GM23338 (cell line): ENCODE measurements around the gene SERPINB6. TPM values are rescaled to one million over a fixed set of nuclear protein-coding genes. Genes with fewer than 3 reads are reported as not detected.

Source experiments
- ATAC-seq: fragments of 200-7000 bp; cut with Tn5 transposase; 3 replicates; pipeline ENCODE4 v1.9.1; 2020
- DNase-seq: peaks from one replicate; pipeline ENCODE4 v3.0.0-alpha.2; 2015; ENCODE audit warnings: low spot score
- H2AFZ ChIP-seq: fragments of 200-600 bp; sonication (generic); 2 replicates; pipeline ENCODE4 v1.8.0; 2016; ENCODE audit warnings: antibody characterized with exemption, mild to moderate bottlenecking, moderate library complexity
- H3F3A ChIP-seq: fragments of 200-600 bp; sonication (generic); replicated peaks from 2 replicates; pipeline ENCODE4 v1.8.0; 2017; ENCODE audit warnings: antibody characterized with exemption, mixed run types, low read depth
- H3K27ac ChIP-seq: fragments of 200-600 bp; sonication (generic); 2 replicates; pipeline ENCODE4 v1.6.1; 2016; ENCODE audit warnings: low read depth
- H3K27me3 ChIP-seq: fragments of 200-600 bp; sonication (generic); 2 replicates; pipeline ENCODE4 v1.8.0; 2016; ENCODE audit warnings: mild to moderate bottlenecking, mixed run types, moderate library complexity; ENCODE audit not compliant: insufficient read depth
- H3K36me3 ChIP-seq: fragments of 200-600 bp; sonication (generic); 2 replicates; pipeline ENCODE4 v1.8.0; 2016; ENCODE audit warnings: mild to moderate bottlenecking; ENCODE audit not compliant: insufficient read depth
- H3K4me1 ChIP-seq: fragments of 200-600 bp; sonication (generic); 2 replicates; pipeline ENCODE4 v1.8.0; 2016; ENCODE audit warnings: mild to moderate bottlenecking, moderate library complexity; ENCODE audit not compliant: insufficient read depth
- H3K4me2 ChIP-seq: fragments of 200-600 bp; sonication (generic); 2 replicates; pipeline ENCODE4 v1.7.1; 2017; ENCODE audit warnings: mixed run types
- H3K4me3 ChIP-seq: fragments of 200-600 bp; sonication (generic); 2 replicates; pipeline ENCODE4 v1.6.1; 2016; ENCODE audit warnings: mixed run types
- H3K79me2 ChIP-seq: fragments of 200-600 bp; sonication (generic); replicated peaks from 2 replicates; pipeline ENCODE4 v1.8.0; 2017; ENCODE audit warnings: mild to moderate bottlenecking; ENCODE audit not compliant: insufficient read depth
- H3K9me2 ChIP-seq: fragments of 200-600 bp; sonication (generic); 2 replicates; pipeline ENCODE4 v1.8.0; 2017; ENCODE audit not compliant: insufficient read depth
- H4K20me1 ChIP-seq: fragments of 200-600 bp; sonication (generic); replicated peaks from 2 replicates; pipeline ENCODE4 v1.8.0; 2017; ENCODE audit warnings: mild to moderate bottlenecking; ENCODE audit not compliant: insufficient read depth
- H3K27ac Mint-ChIP-seq: 2 replicates; pipeline ENCODE4 v1.8.0; 2020; ENCODE audit warnings: inconsistent platforms, mild to moderate bottlenecking, moderate library complexity, mixed read lengths
- H3K27me3 Mint-ChIP-seq: 3 replicates; pipeline ENCODE4 v1.8.0; 2022; ENCODE audit warnings: low read depth, mild to moderate bottlenecking, moderate library complexity, mixed read lengths, inconsistent platforms; ENCODE audit not compliant: insufficient read depth, poor library complexity
- H3K36me3 Mint-ChIP-seq: 3 replicates; pipeline ENCODE4 v1.8.0; 2021; ENCODE audit warnings: low read depth, mild to moderate bottlenecking, inconsistent platforms, moderate library complexity, mixed read lengths
- H3K4me1 Mint-ChIP-seq: 3 replicates; pipeline ENCODE4 v1.8.0; 2020; ENCODE audit warnings: mild to moderate bottlenecking, inconsistent platforms, mixed read lengths
- H3K4me3 Mint-ChIP-seq: 3 replicates; pipeline ENCODE4 v1.8.0; 2021; ENCODE audit warnings: moderate library complexity, mild to moderate bottlenecking, inconsistent platforms, mixed read lengths
- H3K9me3 Mint-ChIP-seq: 3 replicates; pipeline ENCODE4 v1.8.0; 2020; ENCODE audit warnings: moderate library complexity, mild to moderate bottlenecking, inconsistent platforms, mixed read lengths
- CREB1 ChIP-seq: fragments of 250-450 bp; sonication (Bioruptor Pico); IDR thresholded peaks from 2 replicates; pipeline ENCODE4 v1.5.0; 2020; ENCODE audit warnings: low read depth, mild to moderate bottlenecking, moderate library complexity
- EZH2 ChIP-seq: fragments of 200-600 bp; sonication (generic); IDR thresholded peaks from one replicate; pipeline ENCODE4 v1.8.0; 2017; ENCODE audit warnings: antibody characterized with exemption, mild to moderate bottlenecking, low read depth; ENCODE audit not compliant: unreplicated experiment
- EZH2phosphoT487 ChIP-seq: fragments of 200-600 bp; sonication (generic); IDR thresholded peaks from one replicate; pipeline ENCODE4 v1.8.1; 2018; ENCODE audit warnings: antibody characterized with exemption; ENCODE audit not compliant: unreplicated experiment
- JUNB ChIP-seq: IDR thresholded peaks from one replicate; pipeline ENCODE4 v1.6.1; 2016; ENCODE audit warnings: antibody characterized with exemption; ENCODE audit not compliant: unreplicated experiment
- NANOG ChIP-seq: IDR thresholded peaks from 2 replicates; pipeline ENCODE4 v1.6.1; 2016; ENCODE audit warnings: antibody characterized with exemption, borderline replicate concordance
- POLR2AphosphoS5 ChIP-seq: IDR thresholded peaks from 2 replicates; pipeline ENCODE4 v1.6.1; 2016; ENCODE audit warnings: antibody characterized with exemption, low read depth
- REST ChIP-seq: IDR thresholded peaks from one replicate; pipeline ENCODE4 v1.6.1; 2018; ENCODE audit warnings: antibody characterized with exemption; ENCODE audit not compliant: unreplicated experiment
- STAT1 ChIP-seq: IDR thresholded peaks from one replicate; pipeline ENCODE4 v1.6.1; 2016; ENCODE audit warnings: antibody characterized with exemption; ENCODE audit not compliant: unreplicated experiment
- ZNF114 ChIP-seq: fragments of 250-450 bp; sonication (Bioruptor Pico); IDR thresholded peaks from 2 replicates; pipeline ENCODE4 v1.5.0; 2020; ENCODE audit warnings: mild to moderate bottlenecking, moderate library complexity
- ZNF331 ChIP-seq: fragments of 250-450 bp; sonication (Bioruptor Pico); IDR thresholded peaks from 2 replicates; pipeline ENCODE4 v1.5.0; 2020; ENCODE audit warnings: low read depth, mild to moderate bottlenecking, moderate library complexity
- polyA plus RNA-seq: library from polyadenylated mRNA; unstranded; fragments of >200 nt; fragmentation: Nextera tagmentation; extraction: Ambion mirVana; gene quantifications from 2 replicates; pipeline ENCODE4 v1.2.1, GENCODE V29; 2016
- total RNA-seq: library from RNA; depleted of rRNA; stranded (reverse); fragments of >200 nt; shearing (Covaris generic); gene quantifications from 2 replicates; pipeline ENCODE4 v1.2.3, GENCODE V29; 2014
- TF ChIP-seq, protein P1 (sequence below): fragments of 250-450 bp; sonication (Bioruptor Pico); IDR thresholded peaks from 2 replicates; pipeline ENCODE4 v1.5.0; 2020; ENCODE audit warnings: mild to moderate bottlenecking, moderate library complexity
- TF ChIP-seq, protein P2 (sequence below), 2 experiments: fragments of 200-600 bp in 1 of 2; sonication (generic) in 1 of 2; conservative IDR thresholded peaks; 2 replicates each; pipeline versions ENCODE4 v1.5.1 to v1.6.1; 2016 to 2017; ENCODE audit warnings: antibody characterized with exemption in 2 of 2, low read depth in 2 of 2, mild to moderate bottlenecking in 2 of 2, moderate library complexity in 1 of 2
- TF ChIP-seq, protein P3 (sequence below): IDR thresholded peaks from 2 replicates; pipeline ENCODE4 v1.6.1; 2016; ENCODE audit warnings: antibody characterized with exemption

SERPINB6 gene
- total and polyA plus RNA-seq, 2 experiments from 2014 or later, result 25.9 to 38.5 TPM

DNA sequence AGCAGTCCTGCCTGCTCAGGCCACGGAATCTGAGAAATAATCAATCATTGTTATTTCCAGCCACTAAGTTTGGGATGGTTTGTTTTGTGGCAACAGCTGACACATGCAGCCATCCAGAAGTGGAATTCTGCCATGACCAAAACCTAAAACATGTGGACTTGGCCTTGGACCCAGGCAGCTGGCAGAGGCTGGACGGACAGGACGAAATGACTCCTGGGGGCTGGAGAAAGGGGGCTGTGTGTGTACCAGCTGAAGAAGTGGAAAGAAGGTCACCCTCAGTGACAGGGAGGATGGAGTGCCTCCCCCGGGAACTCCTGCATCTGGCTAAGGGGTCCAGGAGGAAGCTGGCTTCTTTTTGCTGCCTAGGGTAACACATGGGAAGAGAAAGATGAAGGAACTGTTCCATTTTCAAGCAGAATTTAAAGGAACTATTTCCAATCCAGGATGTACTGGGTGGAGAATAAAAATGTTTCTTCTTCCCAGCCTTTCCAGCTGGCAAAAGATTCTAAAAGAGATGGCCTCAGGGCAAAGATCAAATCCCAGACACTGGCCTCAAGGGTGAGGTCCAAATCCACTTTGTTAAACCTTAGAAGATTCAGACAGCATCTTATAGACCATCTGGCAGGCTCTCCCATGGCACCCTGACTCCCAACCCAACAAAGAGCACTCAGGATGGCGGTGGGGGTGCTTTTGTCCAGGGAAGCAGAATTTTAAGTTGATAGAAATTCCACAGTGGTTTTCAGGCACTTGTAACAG, 14.3 kb downstream of the SERPINB6 start:
- TF ChIP-seq REST (no peak), POLR2AphosphoS5 (no peak), CREB1 (CRISPR knock-in tag) (no peak), NANOG (no peak), ZNF114 (CRISPR knock-in tag) (no peak), EZH2phosphoT487 (no peak), EZH2 (no peak), STAT1 (no peak), JUNB (no peak), ZNF331 (no peak)
- TF ChIP-seq, protein P1, sequence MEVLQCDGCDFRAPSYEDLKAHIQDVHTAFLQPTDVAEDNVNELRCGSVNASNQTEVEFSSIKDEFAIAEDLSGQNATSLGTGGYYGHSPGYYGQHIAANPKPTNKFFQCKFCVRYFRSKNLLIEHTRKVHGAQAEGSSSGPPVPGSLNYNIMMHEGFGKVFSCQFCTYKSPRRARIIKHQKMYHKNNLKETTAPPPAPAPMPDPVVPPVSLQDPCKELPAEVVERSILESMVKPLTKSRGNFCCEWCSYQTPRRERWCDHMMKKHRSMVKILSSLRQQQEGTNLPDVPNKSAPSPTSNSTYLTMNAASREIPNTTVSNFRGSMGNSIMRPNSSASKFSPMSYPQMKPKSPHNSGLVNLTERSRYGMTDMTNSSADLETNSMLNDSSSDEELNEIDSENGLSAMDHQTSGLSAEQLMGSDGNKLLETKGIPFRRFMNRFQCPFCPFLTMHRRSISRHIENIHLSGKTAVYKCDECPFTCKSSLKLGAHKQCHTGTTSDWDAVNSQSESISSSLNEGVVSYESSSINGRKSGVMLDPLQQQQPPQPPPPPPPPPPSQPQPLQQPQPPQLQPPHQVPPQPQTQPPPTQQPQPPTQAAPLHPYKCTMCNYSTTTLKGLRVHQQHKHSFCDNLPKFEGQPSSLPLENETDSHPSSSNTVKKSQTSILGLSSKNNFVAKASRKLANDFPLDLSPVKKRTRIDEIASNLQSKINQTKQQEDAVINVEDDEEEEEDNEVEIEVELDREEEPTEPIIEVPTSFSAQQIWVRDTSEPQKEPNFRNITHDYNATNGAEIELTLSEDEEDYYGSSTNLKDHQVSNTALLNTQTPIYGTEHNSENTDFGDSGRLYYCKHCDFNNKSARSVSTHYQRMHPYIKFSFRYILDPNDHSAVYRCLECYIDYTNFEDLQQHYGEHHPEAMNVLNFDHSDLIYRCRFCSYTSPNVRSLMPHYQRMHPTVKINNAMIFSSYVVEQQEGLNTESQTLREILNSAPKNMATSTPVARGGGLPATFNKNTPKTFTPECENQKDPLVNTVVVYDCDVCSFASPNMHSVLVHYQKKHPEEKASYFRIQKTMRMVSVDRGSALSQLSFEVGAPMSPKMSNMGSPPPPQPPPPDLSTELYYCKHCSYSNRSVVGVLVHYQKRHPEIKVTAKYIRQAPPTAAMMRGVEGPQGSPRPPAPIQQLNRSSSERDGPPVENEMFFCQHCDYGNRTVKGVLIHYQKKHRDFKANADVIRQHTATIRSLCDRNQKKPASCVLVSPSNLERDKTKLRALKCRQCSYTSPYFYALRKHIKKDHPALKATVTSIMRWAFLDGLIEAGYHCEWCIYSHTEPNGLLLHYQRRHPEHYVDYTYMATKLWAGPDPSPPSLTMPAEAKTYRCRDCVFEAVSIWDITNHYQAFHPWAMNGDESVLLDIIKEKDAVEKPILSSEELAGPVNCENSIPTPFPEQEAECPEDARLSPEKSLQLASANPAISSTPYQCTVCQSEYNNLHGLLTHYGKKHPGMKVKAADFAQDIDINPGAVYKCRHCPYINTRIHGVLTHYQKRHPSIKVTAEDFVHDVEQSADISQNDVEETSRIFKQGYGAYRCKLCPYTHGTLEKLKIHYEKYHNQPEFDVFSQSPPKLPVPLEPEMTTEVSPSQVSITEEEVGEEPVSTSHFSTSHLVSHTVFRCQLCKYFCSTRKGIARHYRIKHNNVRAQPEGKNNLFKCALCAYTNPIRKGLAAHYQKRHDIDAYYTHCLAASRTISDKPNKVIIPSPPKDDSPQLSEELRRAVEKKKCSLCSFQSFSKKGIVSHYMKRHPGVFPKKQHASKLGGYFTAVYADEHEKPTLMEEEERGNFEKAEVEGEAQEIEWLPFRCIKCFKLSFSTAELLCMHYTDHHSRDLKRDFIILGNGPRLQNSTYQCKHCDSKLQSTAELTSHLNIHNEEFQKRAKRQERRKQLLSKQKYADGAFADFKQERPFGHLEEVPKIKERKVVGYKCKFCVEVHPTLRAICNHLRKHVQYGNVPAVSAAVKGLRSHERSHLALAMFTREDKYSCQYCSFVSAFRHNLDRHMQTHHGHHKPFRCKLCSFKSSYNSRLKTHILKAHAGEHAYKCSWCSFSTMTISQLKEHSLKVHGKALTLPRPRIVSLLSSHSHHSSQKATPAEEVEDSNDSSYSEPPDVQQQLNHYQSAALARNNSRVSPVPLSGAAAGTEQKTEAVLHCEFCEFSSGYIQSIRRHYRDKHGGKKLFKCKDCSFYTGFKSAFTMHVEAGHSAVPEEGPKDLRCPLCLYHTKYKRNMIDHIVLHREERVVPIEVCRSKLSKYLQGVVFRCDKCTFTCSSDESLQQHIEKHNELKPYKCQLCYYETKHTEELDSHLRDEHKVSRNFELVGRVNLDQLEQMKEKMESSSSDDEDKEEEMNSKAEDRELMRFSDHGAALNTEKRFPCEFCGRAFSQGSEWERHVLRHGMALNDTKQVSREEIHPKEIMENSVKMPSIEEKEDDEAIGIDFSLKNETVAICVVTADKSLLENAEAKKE (CRISPR knock-in tag), result no peak
- TF ChIP-seq, protein P2, sequence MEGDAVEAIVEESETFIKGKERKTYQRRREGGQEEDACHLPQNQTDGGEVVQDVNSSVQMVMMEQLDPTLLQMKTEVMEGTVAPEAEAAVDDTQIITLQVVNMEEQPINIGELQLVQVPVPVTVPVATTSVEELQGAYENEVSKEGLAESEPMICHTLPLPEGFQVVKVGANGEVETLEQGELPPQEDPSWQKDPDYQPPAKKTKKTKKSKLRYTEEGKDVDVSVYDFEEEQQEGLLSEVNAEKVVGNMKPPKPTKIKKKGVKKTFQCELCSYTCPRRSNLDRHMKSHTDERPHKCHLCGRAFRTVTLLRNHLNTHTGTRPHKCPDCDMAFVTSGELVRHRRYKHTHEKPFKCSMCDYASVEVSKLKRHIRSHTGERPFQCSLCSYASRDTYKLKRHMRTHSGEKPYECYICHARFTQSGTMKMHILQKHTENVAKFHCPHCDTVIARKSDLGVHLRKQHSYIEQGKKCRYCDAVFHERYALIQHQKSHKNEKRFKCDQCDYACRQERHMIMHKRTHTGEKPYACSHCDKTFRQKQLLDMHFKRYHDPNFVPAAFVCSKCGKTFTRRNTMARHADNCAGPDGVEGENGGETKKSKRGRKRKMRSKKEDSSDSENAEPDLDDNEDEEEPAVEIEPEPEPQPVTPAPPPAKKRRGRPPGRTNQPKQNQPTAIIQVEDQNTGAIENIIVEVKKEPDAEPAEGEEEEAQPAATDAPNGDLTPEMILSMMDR (conservative IDR thresholded peaks at IDR 0.05; ENCODE audit: low read depth in 2 of 2), result no peak
- TF ChIP-seq, protein P3, sequence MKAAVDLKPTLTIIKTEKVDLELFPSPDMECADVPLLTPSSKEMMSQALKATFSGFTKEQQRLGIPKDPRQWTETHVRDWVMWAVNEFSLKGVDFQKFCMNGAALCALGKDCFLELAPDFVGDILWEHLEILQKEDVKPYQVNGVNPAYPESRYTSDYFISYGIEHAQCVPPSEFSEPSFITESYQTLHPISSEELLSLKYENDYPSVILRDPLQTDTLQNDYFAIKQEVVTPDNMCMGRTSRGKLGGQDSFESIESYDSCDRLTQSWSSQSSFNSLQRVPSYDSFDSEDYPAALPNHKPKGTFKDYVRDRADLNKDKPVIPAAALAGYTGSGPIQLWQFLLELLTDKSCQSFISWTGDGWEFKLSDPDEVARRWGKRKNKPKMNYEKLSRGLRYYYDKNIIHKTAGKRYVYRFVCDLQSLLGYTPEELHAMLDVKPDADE, result no peak
- no peak for DNase-seq
- Mint-ChIP-seq H3K27ac (no peak overlapping the region), H3K9me3 (no peaks in the 10 kb centered on the region), H3K4me3 (no peak overlapping the region), H3K36me3 (no peaks in the 10 kb centered on the region), H3K27me3 (peaks cover 3% of the 10 kb centered on the region), H3K4me1 (peaks cover 42% of the 10 kb centered on the region)
- Histone ChIP-seq H3F3A (peaks cover 25% of the 10 kb centered on the region), H3K27ac (no peak overlapping the region), H3K4me3 (no peak overlapping the region), H2AFZ (no peak overlapping the region), H3K9me2 (no peaks in the 10 kb centered on the region), H3K36me3 (no peaks in the 10 kb centered on the region), H4K20me1 (no peaks in the 10 kb centered on the region), H3K4me1 (peaks cover 40% of the 10 kb centered on the region), H3K79me2 (no peaks in the 10 kb centered on the region), H3K27me3 (no peaks in the 10 kb centered on the region), H3K4me2 (no peak overlapping the region)
- ATAC-seq, result no peak
